K562 (cell line): Measurements from ENCODE around the gene SETD3.
A peak's percentile ranks its signal among the peaks of the same experiment; 100 is the strongest.

Experiments used
- CTCF ChIP-seq, 3 experiments: IDR thresholded peaks in 2 of 3; conservative IDR thresholded peaks in 1 of 3; 2 replicates each; pipeline ENCODE4 v1.5.1; 2011 to 2012; ENCODE audit warnings: low read length in 3 of 3, mild to moderate bottlenecking in 3 of 3, control low read depth in 2 of 3, improper control_type of control experiment in 1 of 3, inconsistent platforms in 1 of 3, low read depth in 1 of 3, mixed read lengths in 1 of 3, moderate library complexity in 1 of 3; ENCODE audit not compliant: insufficient read depth in 2 of 3
- FOS ChIP-seq: IDR thresholded peaks from 3 replicates; pipeline ENCODE4 v1.6.1; 2011; ENCODE audit not compliant: insufficient read length; ENCODE audit errors: extremely low read depth
- FOXJ2 ChIP-seq: fragments of 200-800 bp; sonication (Bioruptor generic); IDR thresholded peaks from 2 replicates; pipeline ENCODE4 v1.6.1; 2016; ENCODE audit warnings: missing genetic modification characterization, missing compliant biosample characterization
- HDGF ChIP-seq: fragments of 450-650 bp; IDR thresholded peaks from 2 replicates; pipeline ENCODE4 v1.6.1; 2016
- HMG20A ChIP-seq: fragments of 450-650 bp; formaldehyde crosslinking; conservative IDR thresholded peaks from 2 replicates; pipeline ENCODE4 v1.4.0; 2020; ENCODE audit warnings: mild to moderate bottlenecking, mixed read lengths
- KDM1A ChIP-seq, 2 experiments: fragments of 450-650 bp; IDR thresholded peaks; 2 replicates each; pipeline ENCODE4 v1.6.1; 2016; ENCODE audit warnings: mild to moderate bottlenecking in 2 of 2
- POLR2AphosphoS5 ChIP-seq: IDR thresholded peaks from 2 replicates; pipeline ENCODE4 v1.6.1; 2011; ENCODE audit warnings: mild to moderate bottlenecking, low read depth, low read length, moderate library complexity; ENCODE audit not compliant: control insufficient read depth, insufficient read depth
- RAD21 ChIP-seq, 2 experiments: fragments of 250-450 bp in 1 of 2; fragments of 450-650 bp in 1 of 2; sonication (Bioruptor Pico) in 1 of 2; formaldehyde crosslinking in 1 of 2; IDR thresholded peaks in 1 of 2; conservative IDR thresholded peaks in 1 of 2; 2 replicates each; pipeline versions ENCODE4 v1.4.0 to v1.8.0; 2020 to 2022; ENCODE audit warnings: mild to moderate bottlenecking in 2 of 2, moderate library complexity in 1 of 2
- RCOR1 ChIP-seq, 2 experiments: IDR thresholded peaks; 2 replicates each; pipeline ENCODE4 v1.6.1; 2012; ENCODE audit warnings: low read depth in 2 of 2, low read length in 2 of 2, borderline replicate concordance in 1 of 2, improper control_type of control experiment in 1 of 2
- SRSF9 ChIP-seq: fragments of 200-400 bp; formaldehyde crosslinking; IDR thresholded peaks from 2 replicates; pipeline ENCODE4 v1.6.1; 2017; ENCODE audit warnings: low read depth, low read length, borderline replicate concordance

- TF ChIP-seq HMG20A (CRISPR knock-in tag) (no peak), CTCF (IDR thresholded peaks at IDR 0.05 in 2 of 3, conservative IDR thresholded peaks at IDR 0.05 in 1 of 3; ENCODE audit: insufficient read depth in 2 of 3, low read depth in 1 of 3, low read length in 3 of 3) (peak; percentile 50 to 60 (median 59)), RAD21 (CRISPR knock-in tag; conservative IDR thresholded peaks at IDR 0.05 in 1 of 2, IDR thresholded peaks at IDR 0.05 in 1 of 2) (peak in 1 of 2 experiments; percentile 33; a peak in 2 of 4 replicates), RCOR1 (IDR thresholded peaks at IDR 0.05; ENCODE audit: borderline replicate concordance in 1 of 2, low read depth in 2 of 2, low read length in 2 of 2) (peak in 1 of 2 experiments; percentile 75; a peak in 1 of 4 replicates), FOS (no peak), POLR2AphosphoS5 (no peak), HDGF (no peak), SRSF9 (no peak), KDM1A (IDR thresholded peaks at IDR 0.05) (peak; percentile 22 to 34; a peak in 2 of 4 replicates), FOXJ2 (tag) (no peak)
These were observed 19.9 kb downstream of the SETD3 start for GRCh38 chr14:99460793-99461192.
